GM12872 (cell line): Measurements from ENCODE around the gene FXN.

ENCODE experiments used
- CTCF ChIP-seq: IDR thresholded peaks from 3 replicates; pipeline ENCODE4 v1.5.1; 2011; ENCODE audit warnings: low read depth, mild to moderate bottlenecking, low read length, moderate library complexity; ENCODE audit not compliant: insufficient read depth

Gene FXN

DNA sequence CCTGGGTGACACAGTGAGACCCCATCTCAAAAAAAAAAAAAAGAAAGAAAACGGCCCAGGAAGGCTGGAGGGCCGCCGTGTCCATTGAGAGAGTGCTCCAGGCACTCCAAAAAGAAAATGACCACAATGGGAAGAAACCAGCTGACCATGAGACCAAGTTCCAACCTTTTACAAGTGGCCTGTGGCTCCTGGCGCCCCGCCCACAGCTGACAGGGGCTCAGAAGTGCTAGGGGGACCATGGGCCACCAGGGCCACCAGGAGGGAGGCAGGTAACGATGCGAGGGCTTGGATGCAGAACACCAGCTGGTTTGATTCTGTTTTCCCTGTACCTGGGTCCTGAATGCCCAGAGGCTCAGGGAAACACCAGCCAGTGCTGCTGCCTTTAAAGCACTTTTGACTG lies 34.6 kb downstream of the FXN start:
- TF ChIP-seq CTCF = no peak

- no peak for TF ChIP-seq CTCF
Measured at GRCh38 chr9:69071059-69071458, 35.5 kb downstream of the FXN start.

DNA sequence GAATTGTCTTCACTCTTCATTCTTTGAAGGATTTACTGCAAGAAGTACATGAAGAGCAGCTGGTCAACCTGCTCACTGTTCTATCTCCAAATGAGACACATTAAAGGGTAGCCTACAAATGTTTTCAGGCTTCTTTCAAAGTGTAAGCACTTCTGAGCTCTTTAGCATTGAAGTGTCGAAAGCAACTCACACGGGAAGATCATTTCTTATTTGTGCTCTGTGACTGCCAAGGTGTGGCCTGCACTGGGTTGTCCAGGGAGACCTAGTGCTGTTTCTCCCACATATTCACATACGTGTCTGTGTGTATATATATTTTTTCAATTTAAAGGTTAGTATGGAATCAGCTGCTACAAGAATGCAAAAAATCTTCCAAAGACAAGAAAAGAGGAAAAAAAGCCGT lies 37.6 kb downstream of the FXN start:
- TF ChIP-seq CTCF = no peak

GRCh38 chr9:69074801-69075200 lies 39.2 kb downstream of the FXN start:
- no peak for TF ChIP-seq CTCF

- TF ChIP-seq CTCF = no peak
Measured at GRCh38 chr9:69076550-69076949, 41.0 kb downstream of the FXN start.

GRCh38 chr9:69078069-69078468 lies 42.5 kb downstream of the FXN start:
- no peak for TF ChIP-seq CTCF

DNA sequence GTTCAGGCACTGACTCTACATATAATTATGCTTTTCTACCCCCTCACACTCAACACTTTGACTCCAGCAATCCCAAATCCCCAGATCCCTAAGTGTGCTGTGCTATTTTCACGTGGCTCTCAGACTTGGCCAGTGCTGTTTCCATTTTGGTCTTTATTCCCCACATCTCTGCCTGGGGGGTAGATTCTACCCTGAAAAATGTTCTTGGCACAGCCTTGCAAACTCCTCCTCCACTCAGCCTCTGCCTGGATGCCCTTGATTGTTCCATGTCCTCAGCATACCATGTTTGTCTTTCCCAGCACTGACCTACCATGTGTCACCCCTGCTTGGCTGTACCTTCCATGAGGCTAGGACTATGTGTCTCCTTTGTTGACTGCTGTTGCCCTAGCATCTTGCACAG lies 43.0 kb downstream of the FXN start:
- no peak for TF ChIP-seq CTCF

DNA sequence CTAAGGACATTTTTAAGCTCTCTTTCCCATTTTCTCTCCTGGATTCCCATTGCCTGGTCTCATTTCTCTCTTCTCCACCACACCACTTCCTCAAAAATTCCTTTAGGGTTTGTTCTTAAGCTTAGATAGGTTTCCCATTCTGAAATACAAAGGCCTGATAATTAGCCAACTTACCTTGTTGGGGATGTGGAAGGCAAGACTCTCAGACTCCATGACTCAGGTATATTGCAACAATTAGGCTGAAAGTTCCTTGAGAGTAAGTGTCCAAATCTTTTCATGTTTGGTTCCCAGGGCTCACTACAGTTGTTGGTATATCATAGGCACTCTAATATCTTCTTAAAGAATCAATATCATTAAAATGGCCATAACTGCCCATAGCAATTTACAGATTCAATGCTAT lies 43.6 kb downstream of the FXN start:
- TF ChIP-seq CTCF = no peak
